Naive thymus-derived CD4-positive, alpha-beta T cell (primary cell): Measurements from ENCODE around the gene PCBP3. TPM values are rescaled to one million over a fixed set of nuclear protein-coding genes. Genes with fewer than 3 reads are reported as not detected.

ENCODE experiments used
- ATAC-seq: fragments of 150-1000 bp; cut with Tn5 transposase; 2 replicates; pipeline ENCODE4 v1.10.0; 2021; ENCODE audit warnings: mild to moderate bottlenecking, moderate library complexity
- CTCF ChIA-PET: fragments of 350-600 bp; sonication (Branson Sonifier 250); formaldehyde crosslinking; loops from one replicate; lab custom pipeline; 2021; ENCODE audit warnings: antibody characterized with exemption; lab: Charles Lee
- POLR2A ChIA-PET: fragments of 350-600 bp; sonication (Branson Sonifier 250); formaldehyde crosslinking; loops from one replicate; lab custom pipeline; 2021; ENCODE audit warnings: antibody characterized with exemption, inconsistent platforms; lab: Charles Lee
- DNase-seq, 9 donors: peaks; one replicate each; pipeline versions ENCODE4 v3.0.0 to v3.0.0-alpha.2; 2020 to 2022; ENCODE audit warnings: mixed read lengths in 1 of 9
- H3K27ac ChIP-seq: one replicate; pipeline ENCODE4 v1.7.0; 2013; ENCODE audit warnings: mild to moderate bottlenecking, low read depth, low read length, moderate library complexity
- H3K27me3 ChIP-seq, 2 donors: one replicate each; pipeline ENCODE4 v1.7.0; 2013; ENCODE audit warnings: low read length in 2 of 2, mild to moderate bottlenecking in 2 of 2, moderate library complexity in 2 of 2; ENCODE audit not compliant: control insufficient read depth in 2 of 2, insufficient read depth in 2 of 2
- H3K36me3 ChIP-seq, 3 experiments: 1 replicate in 2 of 3; 2 replicates in 1 of 3; pipeline ENCODE4 v1.7.0; 2013; ENCODE audit warnings: low read length in 3 of 3, mild to moderate bottlenecking in 3 of 3, moderate library complexity in 1 of 3; ENCODE audit not compliant: insufficient read depth in 3 of 3, control insufficient read depth in 2 of 3
- H3K4me1 ChIP-seq, 2 donors: one replicate each; pipeline ENCODE4 v1.7.0; 2013; ENCODE audit warnings: low read length in 2 of 2, mild to moderate bottlenecking in 2 of 2, moderate library complexity in 1 of 2; ENCODE audit not compliant: control insufficient read depth in 2 of 2, insufficient read depth in 2 of 2
- H3K4me3 ChIP-seq: 2 replicates; pipeline ENCODE4 v1.7.0; 2013; ENCODE audit warnings: mild to moderate bottlenecking, low read length
- H3K9me3 ChIP-seq, 3 experiments: 1 replicate in 2 of 3; 2 replicates in 1 of 3; pipeline ENCODE4 v1.7.0; 2013; ENCODE audit warnings: low read length in 3 of 3; ENCODE audit not compliant: control insufficient read depth in 2 of 3
- H3K27ac Mint-ChIP-seq, 9 donors: one replicate each; pipeline ENCODE4 v1.8.0; 2020 to 2022; ENCODE audit warnings: mixed read lengths in 9 of 9, mild to moderate bottlenecking in 8 of 9, moderate library complexity in 5 of 9, inconsistent platforms in 2 of 9
- H3K27me3 Mint-ChIP-seq, 5 donors: one replicate each; pipeline ENCODE4 v1.8.0; 2021 to 2022; ENCODE audit warnings: mixed read lengths in 5 of 5, mild to moderate bottlenecking in 1 of 5
- H3K36me3 Mint-ChIP-seq, 5 donors: one replicate each; pipeline ENCODE4 v1.8.0; 2020 to 2022; ENCODE audit warnings: mixed read lengths in 5 of 5, mild to moderate bottlenecking in 3 of 5, inconsistent platforms in 1 of 5
- H3K4me1 Mint-ChIP-seq, 7 donors: one replicate each; pipeline ENCODE4 v1.8.0; 2020 to 2022; ENCODE audit warnings: mixed read lengths in 7 of 7, mild to moderate bottlenecking in 3 of 7, inconsistent platforms in 1 of 7
- H3K4me3 Mint-ChIP-seq, 10 donors: one replicate each; pipeline ENCODE4 v1.8.0; 2020 to 2022; ENCODE audit warnings: mild to moderate bottlenecking in 10 of 10, mixed read lengths in 10 of 10, moderate library complexity in 6 of 10, inconsistent platforms in 2 of 10
- H3K9me3 Mint-ChIP-seq, 11 donors: one replicate each; pipeline ENCODE4 v1.8.0; 2020 to 2022; ENCODE audit warnings: mixed read lengths in 11 of 11, mild to moderate bottlenecking in 4 of 11, inconsistent platforms in 1 of 11, moderate library complexity in 1 of 11
- intact Hi-C, 2 donors: fragments of 100-400 bp; cut with micrococcal nuclease; formaldehyde crosslinking; loops; one replicate each; pipeline ENCODE4 v1.15.1; 2023
- polyA plus RNA-seq, 2 donors: library from polyadenylated mRNA; unstranded; fragments of 300-500 nt; fragmentation: Illumina TruSeq; gene quantifications; one replicate each; pipeline ENCODE4 v1.2.3, GENCODE V29; 2021
- total RNA-seq, 6 experiments: library from RNA in 5 of 6; stranded (reverse) in 5 of 6; gene quantifications; 1 replicate in 5 of 6; 2 replicates in 1 of 6; pipeline ENCODE4 v1.2.3 and lab custom pipeline; 2021 to 2026

PCBP3 gene
- total and polyA plus RNA-seq, 7 experiments from 2014 or later = 1.2 to 5.2 (median 1.6) TPM

DNA sequence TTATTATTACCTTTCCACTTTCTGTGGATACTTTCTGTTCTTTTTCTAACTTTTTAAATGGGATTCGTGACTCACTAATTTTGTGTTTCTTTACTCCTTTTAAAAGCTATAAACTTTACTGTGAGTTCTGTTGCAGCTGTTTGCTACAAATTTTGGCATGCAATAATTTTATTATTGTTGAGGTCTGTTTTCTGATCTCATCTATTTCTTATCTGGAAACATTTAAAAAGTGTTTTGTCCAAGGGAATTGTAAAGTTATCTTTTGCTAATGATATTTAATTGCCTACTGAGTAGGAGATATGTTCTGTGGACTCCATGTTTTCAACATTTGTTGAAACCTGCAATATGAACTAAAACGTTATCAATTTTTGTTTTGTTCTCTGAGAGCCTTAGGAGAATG lies 199.9 kb downstream of the PCBP3 start:
- Histone ChIP-seq H3K27me3 (no peaks in the 10 kb centered on the region), H3K4me3 (no peak overlapping the region), H3K27ac (no peak overlapping the region), H3K4me1 (peaks cover 0 to 7% of the 10 kb centered on the region in 2 donors), H3K9me3 (peaks cover 0 to 7% (median 0%) of the 10 kb centered on the region in 3 experiments), H3K36me3 (no peaks in the 10 kb centered on the region)
- no peak overlapping the region for H3K27ac Mint-ChIP-seq
- no peaks in the 10 kb centered on the region for H3K27me3 Mint-ChIP-seq
- ChIA-PET POLR2A (no interaction called here), CTCF (no interaction called here)
- intact Hi-C loops = no loop called here
- H3K4me3 Mint-ChIP-seq = no peak overlapping the region
- DNase-seq (no peak), ATAC-seq (no peak)
- peaks cover 0 to 18% (median 9%) of the 10 kb centered on the region in 11 donors for H3K9me3 Mint-ChIP-seq
- H3K4me1 Mint-ChIP-seq = peaks cover 0 to 16% (median 8%) of the 10 kb centered on the region in 7 donors
- peaks cover 3 to 13% (median 12%) of the 10 kb centered on the region in 5 donors for H3K36me3 Mint-ChIP-seq

DNA sequence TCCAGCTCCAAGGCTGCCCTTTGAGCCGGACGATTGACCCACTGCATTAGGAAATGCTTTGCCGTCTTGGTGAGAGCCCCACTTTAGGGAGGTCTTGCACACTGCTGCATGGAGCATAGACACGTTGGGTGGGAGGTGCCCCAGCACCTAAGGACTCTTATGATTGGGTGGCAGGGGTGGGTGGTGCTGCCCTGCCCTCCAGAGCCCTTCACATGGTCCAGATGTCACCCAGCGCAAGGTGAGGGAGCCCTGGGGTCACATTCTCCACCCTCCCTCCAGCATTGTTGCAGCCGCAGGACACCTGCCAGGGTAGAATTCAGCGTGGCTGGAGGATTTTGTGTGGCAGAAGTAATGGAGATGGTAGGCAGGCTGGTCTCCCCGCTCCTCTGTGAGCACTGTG lies 200.7 kb downstream of the PCBP3 start:
- peaks cover 3 to 13% (median 12%) of the 10 kb centered on the region in 5 donors for H3K36me3 Mint-ChIP-seq
- POLR2A ChIA-PET = no interaction called here
- H3K4me3 ChIP-seq = no peak overlapping the region
- peaks cover 0 to 7% of the 10 kb centered on the region in 2 donors for H3K4me1 ChIP-seq
- H3K9me3 ChIP-seq = peaks cover 0 to 7% (median 0%) of the 10 kb centered on the region in 3 experiments
- H3K4me1 Mint-ChIP-seq = peaks cover 0 to 16% (median 8%) of the 10 kb centered on the region in 7 donors
- no peak overlapping the region for H3K4me3 Mint-ChIP-seq
- intact Hi-C loops = no loop called here
- H3K27me3 Mint-ChIP-seq = no peaks in the 10 kb centered on the region
- ATAC-seq = no peak
- CTCF ChIA-PET = no interaction called here
- peak overlapping the region in 1 of 9 donors; percentile 58 for H3K27ac Mint-ChIP-seq
- no peaks in the 10 kb centered on the region for H3K36me3 ChIP-seq
- no peak for DNase-seq
- no peak overlapping the region for H3K27ac ChIP-seq
- H3K9me3 Mint-ChIP-seq = peaks cover 0 to 18% (median 9%) of the 10 kb centered on the region in 11 donors
- H3K27me3 ChIP-seq = no peaks in the 10 kb centered on the region

DNA sequence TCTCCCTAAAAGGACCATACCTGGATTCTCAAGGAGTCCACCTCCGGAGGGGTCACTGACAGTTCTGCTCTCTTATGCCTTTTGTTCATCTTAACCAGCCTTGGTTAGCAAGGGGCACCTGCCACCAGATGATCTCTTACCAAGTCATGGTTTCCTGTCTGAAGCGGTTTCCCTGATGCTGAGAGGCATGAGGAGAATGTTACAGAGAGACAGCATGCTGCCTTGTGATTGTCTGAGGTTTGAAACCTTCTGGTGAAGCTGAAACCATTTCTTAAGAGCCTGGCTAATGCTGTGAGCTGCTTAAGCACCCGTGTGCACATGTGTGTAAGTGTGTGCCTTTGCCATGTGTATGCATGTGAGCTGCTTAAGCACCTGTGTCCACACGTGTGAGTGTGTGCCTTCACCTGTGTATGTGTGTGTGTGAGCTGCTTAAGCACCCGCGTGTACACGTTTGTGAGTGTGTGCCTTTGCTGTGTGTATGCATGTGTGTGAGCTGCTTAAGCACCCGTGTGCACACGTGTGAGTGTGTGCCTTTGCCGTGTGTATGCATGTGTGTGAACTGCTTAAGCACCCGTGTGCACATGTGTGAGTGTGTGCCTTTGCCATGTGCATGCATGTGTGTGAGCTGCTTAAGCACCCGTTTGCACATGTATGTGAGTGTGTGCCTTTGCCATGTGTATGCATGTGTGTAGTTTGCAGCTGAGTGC lies 201.7 kb downstream of the PCBP3 start:
- peak in 2 of 9 donors; percentile 18 to 29 for DNase-seq
- CTCF ChIA-PET = no interaction called here
- H3K27ac Mint-ChIP-seq = peak overlapping the region in 2 of 9 donors; percentile 20 to 43

DNA sequence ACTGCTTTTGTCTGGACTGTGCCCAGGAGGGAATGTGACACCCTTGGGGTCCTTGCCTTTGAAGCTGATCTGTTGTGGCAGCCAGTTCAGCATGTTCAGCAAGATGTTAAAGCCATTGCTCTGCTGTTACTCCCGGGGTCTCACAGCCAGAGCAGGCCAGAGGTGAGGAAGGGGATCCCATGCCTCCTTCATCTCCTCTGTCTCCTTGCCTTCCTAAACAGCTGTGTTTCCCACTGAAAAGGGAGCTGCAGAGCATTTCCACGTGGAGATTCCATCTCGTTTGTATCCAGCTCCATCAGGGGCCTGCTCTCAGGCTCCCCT lies 202.2 kb downstream of the PCBP3 start:
- Mint-ChIP-seq H3K27me3 (peaks cover 0 to under 1% (median 0%) of the 10 kb centered on the region in 5 donors), H3K4me1 (peaks cover 0 to 16% (median 8%) of the 10 kb centered on the region in 7 donors), H3K27ac (peak overlapping the region in 1 of 9 donors; percentile 20), H3K4me3 (no peak overlapping the region), H3K9me3 (peaks cover 0 to 15% (median 9%) of the 10 kb centered on the region in 11 donors), H3K36me3 (peaks cover 3 to 18% (median 12%) of the 10 kb centered on the region in 5 donors)
- no peaks in the 10 kb centered on the region for H3K36me3 ChIP-seq
- H3K4me1 ChIP-seq = peaks cover 0 to 7% of the 10 kb centered on the region in 2 donors
- H3K27me3 ChIP-seq = no peaks in the 10 kb centered on the region
- H3K4me3 ChIP-seq = no peak overlapping the region
- ChIA-PET CTCF (no interaction called here), POLR2A (no interaction called here)
- no peak overlapping the region for H3K27ac ChIP-seq
- DNase-seq (no peak), ATAC-seq (no peak)
- intact Hi-C loops = no loop called here
- peaks cover 0 to 4% (median 0%) of the 10 kb centered on the region in 3 experiments for H3K9me3 ChIP-seq

More for the DNA sequence above, 201.7 kb downstream of the PCBP3 start:
- peaks cover 0 to 16% (median 8%) of the 10 kb centered on the region in 7 donors for H3K4me1 Mint-ChIP-seq
- H3K36me3 Mint-ChIP-seq = peaks cover 3 to 16% (median 12%) of the 10 kb centered on the region in 5 donors
- no peak for ATAC-seq
- H3K9me3 ChIP-seq = peaks cover 0 to 7% (median 0%) of the 10 kb centered on the region in 3 experiments
- no peak overlapping the region for H3K4me3 Mint-ChIP-seq
- peaks cover 0 to 7% of the 10 kb centered on the region in 2 donors for H3K4me1 ChIP-seq
- intact Hi-C loops = no loop called here
- H3K4me3 ChIP-seq = no peak overlapping the region
- POLR2A ChIA-PET = interaction anchor here (0.7 kb wide), 1 partner anchor 86 kb away, joined by 8 read pairs; no protein-coding TSS in a partner anchor
- no peak overlapping the region for H3K27ac ChIP-seq
- H3K27me3 Mint-ChIP-seq = no peaks in the 10 kb centered on the region
- no peaks in the 10 kb centered on the region for H3K36me3 ChIP-seq
- H3K27me3 ChIP-seq = no peaks in the 10 kb centered on the region
- H3K9me3 Mint-ChIP-seq = peaks cover 0 to 18% (median 9%) of the 10 kb centered on the region in 11 donors

DNA sequence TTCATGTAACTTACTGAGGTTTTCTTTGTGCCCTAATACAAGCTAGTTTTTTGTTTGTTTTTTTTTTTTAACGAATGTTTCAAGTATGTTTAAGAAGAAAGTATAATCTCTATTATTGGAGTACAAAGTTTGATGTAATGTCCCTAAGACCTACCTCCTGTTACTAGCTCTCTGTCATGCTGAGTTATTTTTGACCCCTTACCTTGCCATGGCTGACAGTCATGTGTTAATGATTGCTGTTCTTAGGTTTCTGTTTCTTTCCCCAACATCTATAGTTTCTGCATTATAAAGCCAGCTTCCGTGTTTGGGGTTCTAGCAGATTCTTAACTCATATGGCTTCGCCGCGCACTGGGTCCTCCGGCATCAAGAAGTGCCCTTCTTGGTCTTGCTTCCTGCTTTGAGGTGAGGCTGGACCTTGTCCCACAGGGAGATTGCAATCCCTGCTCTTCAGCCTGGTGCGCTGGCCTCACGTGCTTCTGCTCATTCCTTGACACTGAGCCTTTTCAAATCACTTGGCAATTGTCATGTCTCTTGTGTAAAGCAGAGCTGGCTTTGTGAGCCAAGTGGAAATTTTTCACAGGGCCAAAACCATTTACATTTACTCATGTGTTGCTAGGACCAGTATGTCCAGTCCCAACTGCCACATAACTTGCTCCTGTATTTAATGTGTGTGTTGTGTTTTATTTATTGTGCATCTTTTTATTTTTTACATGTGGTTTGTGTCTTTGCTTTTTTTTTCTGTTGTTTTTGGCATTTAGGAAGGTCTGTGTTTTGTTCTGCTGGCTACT lies 203.0 kb downstream of the PCBP3 start:
- Histone ChIP-seq H3K27me3 (no peaks in the 10 kb centered on the region), H3K4me1 (peaks cover 0 to 7% of the 10 kb centered on the region in 2 donors), H3K4me3 (no peak overlapping the region), H3K27ac (no peak overlapping the region), H3K9me3 (no peaks in the 10 kb centered on the region), H3K36me3 (no peaks in the 10 kb centered on the region)
- ChIA-PET CTCF (interaction anchor here (0.8 kb wide), 1 partner anchor 75 kb away, joined by 4 read pairs; no protein-coding TSS in a partner anchor), POLR2A (no interaction called here)
- Mint-ChIP-seq H3K27ac (peak overlapping the region in 2 of 9 donors; percentile 3 to 61), H3K9me3 (peaks cover 0 to 7% (median 4%) of the 10 kb centered on the region in 11 donors), H3K4me1 (peaks cover 0 to 16% (median 8%) of the 10 kb centered on the region in 7 donors), H3K27me3 (peaks cover 0 to 4% (median 0%) of the 10 kb centered on the region in 5 donors), H3K36me3 (peaks cover 0 to 12% (median 5%) of the 10 kb centered on the region in 5 donors), H3K4me3 (no peak overlapping the region)
- intact Hi-C loops = no loop called here
- DNase-seq (no peak), ATAC-seq (no peak)

DNA sequence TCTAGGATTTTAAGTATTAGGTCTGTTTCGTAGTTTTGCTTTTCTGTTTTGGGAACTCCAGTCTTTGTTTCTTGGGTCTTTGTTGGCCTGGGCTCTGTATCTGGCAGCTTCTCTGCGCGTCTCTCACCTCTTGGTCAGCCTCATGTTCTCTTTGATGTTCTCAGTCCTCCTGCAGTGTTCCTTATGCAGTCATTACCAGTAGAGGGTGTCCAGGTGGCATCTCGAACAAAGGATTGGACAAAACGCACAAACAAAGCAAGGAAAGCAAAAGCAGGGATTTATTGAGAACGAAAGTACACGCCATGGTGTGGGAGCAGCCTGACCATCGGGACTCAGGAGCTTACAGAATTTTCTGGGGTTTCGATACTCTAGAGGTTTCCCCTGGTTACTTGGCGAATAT lies 204.3 kb downstream of the PCBP3 start:
- Mint-ChIP-seq H3K36me3 (peaks cover 0 to 10% (median 4%) of the 10 kb centered on the region in 5 donors), H3K27ac (no peak overlapping the region), H3K4me1 (peaks cover 0 to 16% (median 8%) of the 10 kb centered on the region in 7 donors), H3K9me3 (peaks cover 0 to under 1% (median 0%) of the 10 kb centered on the region in 11 donors), H3K4me3 (no peak overlapping the region), H3K27me3 (peaks cover 0 to 7% (median 0%) of the 10 kb centered on the region in 5 donors)
- Histone ChIP-seq H3K36me3 (no peaks in the 10 kb centered on the region), H3K9me3 (no peaks in the 10 kb centered on the region), H3K27ac (no peak overlapping the region), H3K27me3 (no peaks in the 10 kb centered on the region), H3K4me1 (peaks cover 0 to 7% of the 10 kb centered on the region in 2 donors), H3K4me3 (no peak overlapping the region)
- ChIA-PET POLR2A (no interaction called here), CTCF (no interaction called here)
- ATAC-seq = no peak
- no peak for DNase-seq
- intact Hi-C loops = no loop called here
